K562 (cell line): ENCODE measurements around the gene KBTBD13. TPM values are rescaled to one million over a fixed set of nuclear protein-coding genes. Genes with fewer than 3 reads are reported as not detected.
"Not testable (repeated sequence)": the region's sequence is repeated elsewhere in the genome, so short reads cannot be mapped to it uniquely, and the experiment has no call there.

Experiments
- ATAC-seq: fragments of 200-7000 bp; cut with Tn5 transposase; 3 replicates; pipeline ENCODE4 v1.9.1; 2020; ENCODE audit warnings: moderate library complexity
- BruUV-seq: library from RNA; stranded (reverse); fragments of 400-500 nt; replicated peaks from 2 replicates; lab custom pipeline; 2021; lab: Mats Ljungman, UMichigan
- CTCF ChIA-PET: fragments of 300-600 bp; formaldehyde crosslinking; extraction: SDS; loops from one replicate; lab custom pipeline; 2021; ENCODE audit warnings: low intra/inter-chr PET ratio; lab: Yijun Ruan, JAX
- POLR2A ChIA-PET: fragments of 300-600, 350-650 bp; sonication (Branson Sonifier 250); formaldehyde crosslinking; extraction: SDS; loops from one replicate; lab custom pipeline; 2021; ENCODE audit warnings: antibody characterized with exemption, inconsistent platforms; lab: Yijun Ruan, JAX
- DNase-seq, 4 experiments: peaks; one replicate each; pipeline versions ENCODE4 v3.0.0 to v3.0.0-alpha.2; 2011 to 2018; ENCODE audit warnings: low spot score in 3 of 4, mixed read lengths in 3 of 4; ENCODE audit errors: extremely low read depth in 1 of 4
- FAIRE-seq: peaks from 2 replicates; lab custom pipeline; 2011; peaks lifted over from hg19 to GRCh38; lab: Jason Lieb, UNC
- H2AFZ ChIP-seq: 2 replicates; pipeline ENCODE4 v1.6.0; 2011; ENCODE audit warnings: low read depth, low read length, control low read depth, inconsistent platforms
- H3K27ac ChIP-seq: fragments of 200-600 bp; 3 replicates; pipeline ENCODE4 v1.8.0; 2011; ENCODE audit warnings: low read depth, mild to moderate bottlenecking, control low read depth, inconsistent platforms, low read length, moderate library complexity, mixed read lengths; ENCODE audit errors: extremely low read depth
- H3K27me3 ChIP-seq, 2 experiments: fragments of 300-600 bp in 1 of 2; 2 replicates in 1 of 2; 3 replicates in 1 of 2; pipeline versions ENCODE4 v1.6.0 to v1.8.0; 2011; ENCODE audit warnings: inconsistent platforms in 2 of 2, low read length in 2 of 2, mild to moderate bottlenecking in 1 of 2, mixed read lengths in 1 of 2, moderate library complexity in 1 of 2; ENCODE audit not compliant: control insufficient read depth in 2 of 2, insufficient read depth in 2 of 2
- H3K36me3 ChIP-seq: fragments of 300-600 bp; 3 replicates; pipeline ENCODE4 v1.8.0; 2011; ENCODE audit warnings: mild to moderate bottlenecking, low read length, inconsistent platforms; ENCODE audit not compliant: control insufficient read depth, insufficient read depth
- H3K4me1 ChIP-seq, 2 experiments: fragments of 200-600 bp in 1 of 2; replicated peaks in 1 of 2; 2 replicates in 1 of 2; 3 replicates in 1 of 2; pipeline versions ENCODE4 v1.5.1 to v1.8.0; 2011; ENCODE audit warnings: inconsistent platforms in 2 of 2, low read length in 2 of 2, mild to moderate bottlenecking in 1 of 2, mixed read lengths in 1 of 2, moderate library complexity in 1 of 2; ENCODE audit not compliant: control insufficient read depth in 2 of 2, insufficient read depth in 2 of 2
- H3K4me2 ChIP-seq: 2 replicates; pipeline ENCODE4 v1.6.1; 2011; ENCODE audit warnings: low read length, control low read depth, inconsistent platforms, mixed read lengths; ENCODE audit not compliant: insufficient read depth
- H3K4me3 ChIP-seq: fragments of 200-600 bp; sonication (generic), shearing (Covaris generic); 2 replicates; pipeline ENCODE4 v1.5.1; 2016; ENCODE audit warnings: control low read depth, inconsistent platforms
- H3K79me2 ChIP-seq: fragments of 200-600 bp; 3 replicates; pipeline ENCODE4 v1.8.0; 2011; ENCODE audit warnings: low read length, inconsistent platforms; ENCODE audit not compliant: control insufficient read depth, insufficient read depth
- H3K9ac ChIP-seq, 2 experiments: 2 replicates each; pipeline versions ENCODE4 v1.6.0 to v1.6.1; 2011; ENCODE audit warnings: low read depth in 2 of 2, low read length in 2 of 2, control low read depth in 1 of 2, inconsistent platforms in 1 of 2, mild to moderate bottlenecking in 1 of 2, mixed read lengths in 1 of 2; ENCODE audit not compliant: insufficient read depth in 1 of 2
- H3K9me1 ChIP-seq: one replicate; pipeline ENCODE4 v1.6.0; 2011; ENCODE audit warnings: inconsistent platforms, mild to moderate bottlenecking, low read length, moderate library complexity; ENCODE audit not compliant: control insufficient read depth, insufficient read depth
- H3K9me3 ChIP-seq: replicated peaks from 2 replicates; pipeline ENCODE4 v1.5.1; 2011; ENCODE audit warnings: low read depth, low read length, inconsistent platforms; ENCODE audit not compliant: control insufficient read depth, insufficient read depth
- H4K20me1 ChIP-seq: replicated peaks from 2 replicates; pipeline ENCODE4 v1.6.1; 2011; ENCODE audit warnings: low read length, inconsistent platforms, mixed read lengths; ENCODE audit not compliant: control insufficient read depth, insufficient read depth
- BACH1 ChIP-seq: fragments of 200-800 bp; sonication (Bioruptor generic); IDR thresholded peaks from 2 replicates; pipeline ENCODE4 v1.6.1; 2016; ENCODE audit warnings: missing genetic modification characterization, missing compliant biosample characterization
- CBFA2T3 ChIP-seq: fragments of 450-650 bp; IDR thresholded peaks from 2 replicates; pipeline ENCODE4 v1.6.1; 2017
- CXXC5 ChIP-seq: fragments of 250-450 bp; sonication (Bioruptor Pico); IDR thresholded peaks from 2 replicates; pipeline ENCODE4 v1.8.0; 2022; ENCODE audit warnings: inconsistent platforms, mild to moderate bottlenecking, moderate library complexity
- RUNX1 ChIP-seq: sonication (generic); IDR thresholded peaks from 2 replicates; pipeline ENCODE4 v1.6.1; 2016; ENCODE audit warnings: antibody characterized with exemption, low read depth
- SMARCC2 ChIP-seq: fragments of 450-650 bp; IDR thresholded peaks from 2 replicates; pipeline ENCODE4 v1.6.1; 2017; ENCODE audit warnings: antibody characterized with exemption, moderate library complexity, mild to moderate bottlenecking, low read depth
- SMARCE1 ChIP-seq: fragments of 450-650 bp; IDR thresholded peaks from 2 replicates; pipeline ENCODE4 v1.7.1; 2016; ENCODE audit warnings: mild to moderate bottlenecking
- WGBS: fragments of 100-300 bp; shearing (Covaris generic); methylation state at CpG from one replicate; pipeline ENCODE4 v1.1.6; 2016; ENCODE audit warnings: low coverage, mixed read lengths; ENCODE audit not compliant: insufficient coverage; ENCODE audit errors: missing lambda C conversion rate; 5-methylcytosine and 5-hydroxymethylcytosine counted together
- in situ Hi-C: fragments of 300-500 bp; cut with MboI; formaldehyde crosslinking; loops from 4 replicates; pipeline ENCODE4 v1.15.0; 2018; ENCODE audit warnings: inconsistent platforms, mixed read lengths
- intact Hi-C: fragments of 100-400 bp; cut with micrococcal nuclease; formaldehyde crosslinking; loops from 2 replicates; pipeline ENCODE4 v1.14.2; 2022
- polyA plus RNA-seq, 8 experiments: library from polyadenylated mRNA; depleted of rRNA in 4 of 8; stranded (reverse) in 5 of 8; unstranded in 3 of 8; fragments of >200 nt; fragmentation: Nextera tagmentation in 2 of 8; fragmentation: Illumina TruSeq in 1 of 8; extraction: Ambion mirVana in 2 of 8; extraction: Trizol in 1 of 8; gene quantifications; 2 replicates each; pipeline versions ENCODE4 v1.2.1 to v1.2.3, GENCODE V29; 2011 to 2014; ENCODE audit warnings: inconsistent platforms in 1 of 8, missing spikeins in 1 of 8
- total RNA-seq, 7 experiments: library from RNA; depleted of rRNA in 6 of 7; stranded (reverse); fragments of >200 nt in 6 of 7; fragmentation: Illumina TruSeq in 2 of 7; extraction: Trizol in 2 of 7; gene quantifications; 2 replicates each; pipeline versions ENCODE4 v1.2.1 to v1.2.3, GENCODE V29; 2011 to 2021; ENCODE audit warnings: low replicate concordance in 1 of 7
- TF ChIP-seq, protein P1 (sequence below), 2 experiments: fragments of 200-800 bp in 1 of 2; sonication (Bioruptor generic) in 1 of 2; sonication (generic) in 1 of 2; formaldehyde crosslinking in 1 of 2; IDR thresholded peaks in 1 of 2; conservative IDR thresholded peaks in 1 of 2; 2 replicates each; pipeline versions ENCODE4 v1.5.0 to v1.6.1; 2016 to 2020; ENCODE audit warnings: missing compliant biosample characterization in 1 of 2, missing genetic modification characterization in 1 of 2, missing genetic modification reagents in 1 of 2
- TF ChIP-seq, protein P2 (sequence below): sonication (generic); formaldehyde crosslinking; IDR thresholded peaks from 2 replicates; pipeline ENCODE4 v1.8.1; 2022; ENCODE audit warnings: missing genetic modification reagents

Gene KBTBD13
- total and polyA plus RNA-seq, 9 of the 15 experiments (the other 6 are each of a cell fraction or from before 2014, with no cell fraction given) = 0.07 to 0.13 (median 0.10) TPM; not detected in 3

DNA sequence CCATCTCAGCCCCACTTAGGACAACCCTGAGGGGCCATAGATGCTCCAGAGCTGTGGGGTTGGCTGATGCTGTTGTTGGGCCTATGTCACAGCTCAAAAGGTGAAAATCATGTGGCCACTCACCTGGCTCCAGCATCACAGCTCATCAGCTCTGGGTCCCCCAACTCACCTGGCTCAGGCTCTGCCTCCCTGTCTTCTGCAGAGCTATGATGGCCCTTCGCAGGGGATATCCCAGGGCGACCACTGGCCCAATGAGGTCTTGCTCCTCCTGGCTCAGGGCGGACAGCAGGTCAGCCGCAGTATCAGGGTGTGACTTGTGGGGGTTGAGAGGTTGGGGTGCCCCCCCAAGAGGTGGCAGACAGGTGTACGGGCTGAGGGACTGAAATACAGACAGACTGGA lies 22.8 kb downstream of the KBTBD13 start:
- no TSS peak for BruUV-seq
- H3K4me3 ChIP-seq = no peak overlapping the region
- CTCF ChIA-PET = no interaction called here
- POLR2A ChIA-PET = no interaction called here
- H3K4me2 ChIP-seq = no peak overlapping the region
- intact Hi-C loops (no loop called here), in situ Hi-C loops (no loop called here)
- no peaks in the 10 kb centered on the region; a peak in 1 of 5 replicates for H3K27me3 ChIP-seq
- H3K36me3 ChIP-seq = peaks cover 18% of the 10 kb centered on the region; the same call in 2 of the 3 replicates
- no peak for FAIRE-seq
- H2AFZ ChIP-seq = no peak overlapping the region
- ATAC-seq = no peak
- 63% methylated on average over 5 of the region's 5 CpGs for WGBS
- TF ChIP-seq, protein P1, sequence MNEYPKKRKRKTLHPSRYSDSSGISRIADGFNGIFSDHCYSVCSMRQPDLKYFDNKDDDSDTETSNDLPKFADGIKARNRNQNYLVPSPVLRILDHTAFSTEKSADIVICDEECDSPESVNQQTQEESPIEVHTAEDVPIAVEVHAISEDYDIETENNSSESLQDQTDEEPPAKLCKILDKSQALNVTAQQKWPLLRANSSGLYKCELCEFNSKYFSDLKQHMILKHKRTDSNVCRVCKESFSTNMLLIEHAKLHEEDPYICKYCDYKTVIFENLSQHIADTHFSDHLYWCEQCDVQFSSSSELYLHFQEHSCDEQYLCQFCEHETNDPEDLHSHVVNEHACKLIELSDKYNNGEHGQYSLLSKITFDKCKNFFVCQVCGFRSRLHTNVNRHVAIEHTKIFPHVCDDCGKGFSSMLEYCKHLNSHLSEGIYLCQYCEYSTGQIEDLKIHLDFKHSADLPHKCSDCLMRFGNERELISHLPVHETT (CRISPR knock-in tag; conservative IDR thresholded peaks at IDR 0.05 in 1 of 2, IDR thresholded peaks at IDR 0.05 in 1 of 2) = no peak
- no peak for TF ChIP-seq CXXC5
- TF ChIP-seq CBFA2T3 = no peak
- TF ChIP-seq RUNX1 = no peak
- TF ChIP-seq, protein P2, sequence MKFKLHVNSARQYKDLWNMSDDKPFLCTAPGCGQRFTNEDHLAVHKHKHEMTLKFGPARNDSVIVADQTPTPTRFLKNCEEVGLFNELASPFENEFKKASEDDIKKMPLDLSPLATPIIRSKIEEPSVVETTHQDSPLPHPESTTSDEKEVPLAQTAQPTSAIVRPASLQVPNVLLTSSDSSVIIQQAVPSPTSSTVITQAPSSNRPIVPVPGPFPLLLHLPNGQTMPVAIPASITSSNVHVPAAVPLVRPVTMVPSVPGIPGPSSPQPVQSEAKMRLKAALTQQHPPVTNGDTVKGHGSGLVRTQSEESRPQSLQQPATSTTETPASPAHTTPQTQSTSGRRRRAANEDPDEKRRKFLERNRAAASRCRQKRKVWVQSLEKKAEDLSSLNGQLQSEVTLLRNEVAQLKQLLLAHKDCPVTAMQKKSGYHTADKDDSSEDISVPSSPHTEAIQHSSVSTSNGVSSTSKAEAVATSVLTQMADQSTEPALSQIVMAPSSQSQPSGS (CRISPR knock-in tag) = no peak
- no peak for TF ChIP-seq SMARCE1
- TF ChIP-seq BACH1 (tag) = no peak
- TF ChIP-seq SMARCC2 = no peak
- H3K4me1 ChIP-seq = peaks cover 0 to 3% of the 10 kb centered on the region in 2 experiments; a peak in 1 of 5 replicates
- no peaks in the 10 kb centered on the region for H4K20me1 ChIP-seq
- H3K9ac ChIP-seq = no peak overlapping the region
- H3K9me3 ChIP-seq = no peaks in the 10 kb centered on the region
- no peak for DNase-seq
- H3K27ac ChIP-seq = no peak overlapping the region
- no peaks in the 10 kb centered on the region for H3K79me2 ChIP-seq
- peaks cover 3% of the 10 kb centered on the region for H3K9me1 ChIP-seq

- H3K4me3 ChIP-seq, POLR2A ChIA-PET, H4K20me1 ChIP-seq, CTCF ChIA-PET, H3K9me3 ChIP-seq, H3K9me1 ChIP-seq, H3K27ac ChIP-seq, DNase-seq, H3K27me3 ChIP-seq, H3K4me1 ChIP-seq, H2AFZ ChIP-seq, ATAC-seq, FAIRE-seq, H3K9ac ChIP-seq, BruUV-seq, H3K4me2 ChIP-seq, in situ Hi-C loops, H3K79me2 ChIP-seq: not testable (repeated sequence)
- intact Hi-C loops = loop anchor here (5.0 kb wide), 1 partner anchor 68 kb away; no protein-coding TSS in a partner anchor
- 78% methylated on average over 9 of the region's 10 CpGs for WGBS
- H3K36me3 ChIP-seq = peaks cover 18% of the 10 kb centered on the region; the same call in 2 of the 3 replicates
Observed at GRCh38 chr15:65099801-65100200, 23.3 kb downstream of the KBTBD13 start.
